HG03342 (cell line): ENCODE data around the gene COX4I2.
"Not testable (repeated sequence)": the region's sequence is repeated elsewhere in the genome, so short reads cannot be mapped to it uniquely, and the experiment has no call there.

ENCODE experiments used
- ATAC-seq: cut with Tn5 transposase; IDR thresholded peaks from one replicate; pipeline ENCODE4 v1.9.1; 2021; ENCODE audit warnings: mild to moderate bottlenecking, moderate library complexity; ENCODE audit not compliant: unreplicated experiment

Gene COX4I2

GRCh38 chr20:31637660-31638059 is at the start of gene COX4I2:
Gene COX4I2, plus strand, starts transcription at chr20:31637912. Its CDS starts 1,106 bp downstream, at chr20:31639018.
- no peak for ATAC-seq

- no peak for ATAC-seq
Measured at GRCh38 chr20:31590717-31591225, 46.9 kb upstream of the COX4I2 start.

GRCh38 chr20:31593221-31594001 is 44.3 kb upstream of the COX4I2 start:
- ATAC-seq = no peak

- ATAC-seq = no peak
Measured at GRCh38 chr20:31594002-31594557, 43.6 kb upstream of the COX4I2 start.

GRCh38 chr20:31594558-31595379 is 42.9 kb upstream of the COX4I2 start:
- ATAC-seq = no peak

- no peak for ATAC-seq
Measured at GRCh38 chr20:31595380-31595653, 42.4 kb upstream of the COX4I2 start.

- ATAC-seq = no peak
Measured at GRCh38 chr20:31595654-31596411, 41.9 kb upstream of the COX4I2 start.

- ATAC-seq = not testable (repeated sequence)
Measured at GRCh38 chr20:31596412-31596715, 41.3 kb upstream of the COX4I2 start.

- ATAC-seq = no peak
Measured at GRCh38 chr20:31596831-31597480, 40.8 kb upstream of the COX4I2 start.

- no peak for ATAC-seq
Measured at GRCh38 chr20:31597481-31597855, 40.2 kb upstream of the COX4I2 start.

GRCh38 chr20:31602431-31602778 is 35.3 kb upstream of the COX4I2 start:
- ATAC-seq = no peak

- peak; percentile 52 for ATAC-seq
Measured at GRCh38 chr20:31602779-31603441, 34.8 kb upstream of the COX4I2 start.

GRCh38 chr20:31603822-31604566 is 33.7 kb upstream of the COX4I2 start:
- ATAC-seq = peak; percentile 62

- no peak for ATAC-seq
Measured at GRCh38 chr20:31604567-31605030, 33.1 kb upstream of the COX4I2 start.

GRCh38 chr20:31605031-31605901 is 32.4 kb upstream of the COX4I2 start, which contains the start of gene ID1:
Gene ID1, plus strand, starts transcription at chr20:31605289. Its CDS starts 99 bp downstream, at chr20:31605388.
- peak; percentile 81 for ATAC-seq

GRCh38 chr20:31605902-31606803 is 31.6 kb upstream of the COX4I2 start:
- ATAC-seq = no peak
